PC-3 (cell line): Measurements from ENCODE around the gene RBMX2.

ENCODE experiments used
- CTCF ChIP-seq: fragments of 300-600 bp; sonication (generic); conservative IDR thresholded peaks from 2 replicates; pipeline ENCODE4 v1.5.1; 2017; ENCODE audit warnings: antibody characterized with exemption, low read depth, mild to moderate bottlenecking, low read length
- EZH2 ChIP-seq: fragments of 300-600 bp; sonication (generic); IDR thresholded peaks from one replicate; pipeline ENCODE4 v1.6.1; 2017; ENCODE audit warnings: antibody characterized with exemption, mild to moderate bottlenecking, low read length; ENCODE audit not compliant: unreplicated experiment

GRCh38 chrX:130446974-130447373, 45.2 kb downstream of the RBMX2 start:
- TF ChIP-seq CTCF = no peak
- TF ChIP-seq EZH2 = no peak
